Erythroblast (primary cell): ENCODE results near the gene SLAIN2.

Experiments
- GATA1 ChIP-seq: IDR thresholded peaks from 2 replicates; pipeline ENCODE4 v1.6.1; 2011; ENCODE audit warnings: low read depth, mild to moderate bottlenecking, control low read depth, low read length, moderate library complexity
- POLR2A ChIP-seq: IDR thresholded peaks from 2 replicates; pipeline ENCODE4 v1.6.1; 2011; ENCODE audit warnings: mild to moderate bottlenecking, low read length

- TF ChIP-seq POLR2A (no peak), GATA1 (no peak)
Observed at GRCh38 chr4:48311896-48312295, 29.4 kb upstream of the SLAIN2 start.
